Measurements from ENCODE around the gene BLID.

GRCh38 chr11:122163053-122163819 lies 47.2 kb upstream of the BLID start:
- no peak for TF ChIP-seq EZH2 (IDR thresholded peaks at IDR 0.05; ENCODE audit: low read depth)
- no peak for TF ChIP-seq CTCF (conservative IDR thresholded peaks at IDR 0.05)

Measured in PC-9 (cell line).